Ishikawa (cell line): Measurements from ENCODE around the gene PI4K2A.

Experiments
- EGR1 ChIP-seq: IDR thresholded peaks from 2 replicates; pipeline ENCODE4 v1.6.1; 2012
- EP300 ChIP-seq: IDR thresholded peaks from 2 replicates; pipeline ENCODE4 v1.6.1; 2012; ENCODE audit warnings: borderline replicate concordance
- RAD21 ChIP-seq: IDR thresholded peaks from 2 replicates; pipeline ENCODE4 v1.6.1; 2012; ENCODE audit warnings: low read depth
- TEAD4 ChIP-seq: IDR thresholded peaks from 2 replicates; pipeline ENCODE4 v1.6.1; 2012

DNA sequence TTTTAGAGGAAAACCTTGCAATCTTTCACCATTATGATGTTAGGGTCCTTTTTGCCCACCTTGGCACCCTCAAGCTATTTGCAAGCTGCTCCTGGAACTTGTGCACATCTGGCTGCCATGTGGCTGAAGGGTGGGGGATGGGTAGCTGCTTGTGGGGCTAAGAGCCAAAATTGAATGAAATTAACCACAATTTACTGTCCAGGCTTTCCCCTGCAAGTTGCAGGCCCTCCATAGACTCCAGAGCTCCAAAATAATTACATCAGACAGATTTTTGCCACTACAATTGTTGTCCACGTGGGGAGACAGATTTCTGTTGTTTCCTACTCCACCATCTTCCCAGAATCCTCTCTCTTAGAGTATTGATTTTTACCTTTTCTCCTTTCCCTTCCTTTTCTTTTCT, 19.1 kb downstream of the PI4K2A start:
- TF ChIP-seq TEAD4 (no peak), EP300 (no peak), EGR1 (no peak), RAD21 (no peak)
